HUES48 (cell line): ENCODE results near the gene AMY1B.
"Not testable (repeated sequence)": the region's sequence is repeated elsewhere in the genome, so short reads cannot be mapped to it uniquely, and the experiment has no call there.

ENCODE experiments used
- H3K27ac ChIP-seq: one replicate; pipeline ENCODE4 v1.7.0; 2013; ENCODE audit warnings: low read depth, low read length, inconsistent platforms
- H3K27me3 ChIP-seq: 2 replicates; pipeline ENCODE4 v1.6.1; 2013; ENCODE audit warnings: mild to moderate bottlenecking, low read length; ENCODE audit not compliant: control insufficient read depth, insufficient read depth
- H3K36me3 ChIP-seq: 2 replicates; pipeline ENCODE4 v1.6.1; 2013; ENCODE audit warnings: low read length; ENCODE audit not compliant: control insufficient read depth, insufficient read depth
- H3K4me1 ChIP-seq: 2 replicates; pipeline ENCODE4 v1.6.1; 2013; ENCODE audit warnings: mild to moderate bottlenecking, low read length; ENCODE audit not compliant: control insufficient read depth, insufficient read depth
- H3K4me3 ChIP-seq: 2 replicates; pipeline ENCODE4 v1.5.1; 2013; ENCODE audit warnings: mild to moderate bottlenecking, low read depth, low read length
- H3K9ac ChIP-seq: 2 replicates; pipeline ENCODE4 v1.6.1; 2013; ENCODE audit warnings: mild to moderate bottlenecking, low read depth, low read length, moderate library complexity
- H3K9me3 ChIP-seq: 2 replicates; pipeline ENCODE4 v1.6.1; 2013; ENCODE audit warnings: low read length; ENCODE audit not compliant: control insufficient read depth, insufficient read depth

Gene AMY1B

GRCh38 chr1:103696110-103696509, at the start of gene AMY1B:
Gene AMY1B, minus strand, starts transcription at chr1:103696210. Its CDS starts 571 bp downstream, at chr1:103695639.
- H3K4me3 ChIP-seq, H3K36me3 ChIP-seq, H3K9me3 ChIP-seq, H3K9ac ChIP-seq, H3K27me3 ChIP-seq, H3K27ac ChIP-seq, H3K4me1 ChIP-seq: not testable (repeated sequence)

DNA sequence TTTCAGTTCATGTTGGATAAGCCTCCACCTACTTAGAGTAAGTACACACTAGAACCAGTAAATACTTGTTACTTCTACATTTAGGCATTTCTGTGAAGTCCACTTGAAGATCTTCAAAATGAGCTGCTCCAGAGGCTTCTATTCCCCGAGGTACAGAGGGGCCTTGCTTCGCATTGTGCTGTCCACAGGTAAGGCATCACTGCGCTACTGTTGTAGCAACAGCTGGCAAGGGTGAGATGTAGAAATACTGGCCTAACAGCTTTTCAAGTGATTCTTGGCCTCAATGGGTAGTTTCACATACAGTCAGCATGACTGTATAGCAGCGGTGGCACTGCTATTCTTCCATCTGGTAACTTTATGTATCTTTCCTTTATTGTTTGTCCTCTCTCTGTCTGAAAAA, 49.0 kb upstream of the AMY1B start:
- H3K27ac ChIP-seq, H3K27me3 ChIP-seq, H3K4me3 ChIP-seq, H3K4me1 ChIP-seq, H3K36me3 ChIP-seq, H3K9me3 ChIP-seq, H3K9ac ChIP-seq: not testable (repeated sequence)

DNA sequence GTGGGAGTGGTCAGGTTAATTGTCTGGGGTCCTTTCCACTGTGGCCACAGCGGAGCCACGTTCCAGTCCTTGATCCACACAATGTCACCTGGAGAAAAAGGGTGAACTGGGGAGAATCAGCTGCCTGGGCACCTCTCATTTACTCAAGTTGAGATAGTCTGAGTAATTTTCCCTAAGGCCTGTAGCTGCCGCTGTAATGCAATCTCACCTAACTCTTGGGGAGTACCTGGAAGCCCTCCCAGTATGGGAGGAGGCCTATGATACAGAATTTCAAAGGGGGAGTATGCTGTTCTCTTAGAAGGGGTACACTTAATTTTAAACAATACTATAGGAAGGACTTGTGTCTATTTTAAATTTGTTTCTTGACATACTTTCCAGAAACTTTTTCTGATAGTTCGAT, 48.4 kb upstream of the AMY1B start:
- H3K36me3 ChIP-seq, H3K9ac ChIP-seq, H3K27ac ChIP-seq, H3K27me3 ChIP-seq, H3K4me3 ChIP-seq, H3K4me1 ChIP-seq, H3K9me3 ChIP-seq: not testable (repeated sequence)

DNA sequence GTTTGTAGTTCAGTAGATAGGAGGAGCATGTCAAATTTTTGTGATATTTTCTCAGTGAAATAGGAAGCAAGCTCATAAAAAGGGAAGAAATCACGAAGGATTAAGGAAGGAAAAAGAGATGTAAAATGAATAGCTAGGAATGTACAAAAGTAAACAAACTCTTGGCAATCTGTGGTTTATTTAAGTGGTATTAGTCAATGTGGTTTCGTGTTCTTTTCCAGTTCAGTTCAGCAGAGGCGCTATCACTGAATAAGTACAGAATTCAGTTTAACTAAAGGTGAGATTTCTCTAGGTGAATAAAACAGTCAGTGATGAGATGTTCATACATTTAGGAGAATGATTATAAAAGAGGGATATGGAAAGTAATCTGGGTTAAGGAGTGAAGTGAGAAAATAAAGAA, 42.0 kb upstream of the AMY1B start:
- H3K36me3 ChIP-seq, H3K9ac ChIP-seq, H3K27me3 ChIP-seq: not testable (repeated sequence)

GRCh38 chr1:103735334-103735733, 39.3 kb upstream of the AMY1B start:
- not testable (repeated sequence) for H3K36me3 ChIP-seq, H3K4me1 ChIP-seq, H3K9ac ChIP-seq, H3K27me3 ChIP-seq, H3K27ac ChIP-seq, H3K4me3 ChIP-seq, H3K9me3 ChIP-seq

More for the DNA sequence above, 42.0 kb upstream of the AMY1B start:
- not testable (repeated sequence) for H3K4me3 ChIP-seq, H3K27ac ChIP-seq, H3K9me3 ChIP-seq, H3K4me1 ChIP-seq

- not testable (repeated sequence) for H3K27ac ChIP-seq, H3K9ac ChIP-seq, H3K27me3 ChIP-seq, H3K4me1 ChIP-seq, H3K36me3 ChIP-seq, H3K4me3 ChIP-seq, H3K9me3 ChIP-seq
Measured at GRCh38 chr1:103721473-103721872, 25.5 kb upstream of the AMY1B start.

GRCh38 chr1:103717404-103717803, 21.4 kb upstream of the AMY1B start:
- H3K9me3 ChIP-seq, H3K27me3 ChIP-seq, H3K4me1 ChIP-seq, H3K36me3 ChIP-seq, H3K4me3 ChIP-seq, H3K9ac ChIP-seq, H3K27ac ChIP-seq: not testable (repeated sequence)

GRCh38 chr1:103710381-103710780, 14.4 kb upstream of the AMY1B start:
- not testable (repeated sequence) for H3K36me3 ChIP-seq, H3K27ac ChIP-seq, H3K9ac ChIP-seq, H3K27me3 ChIP-seq, H3K4me3 ChIP-seq, H3K9me3 ChIP-seq, H3K4me1 ChIP-seq

- H3K27ac ChIP-seq, H3K9ac ChIP-seq: not testable (repeated sequence)
Measured at GRCh38 chr1:103707670-103708069, 11.7 kb upstream of the AMY1B start.

DNA sequence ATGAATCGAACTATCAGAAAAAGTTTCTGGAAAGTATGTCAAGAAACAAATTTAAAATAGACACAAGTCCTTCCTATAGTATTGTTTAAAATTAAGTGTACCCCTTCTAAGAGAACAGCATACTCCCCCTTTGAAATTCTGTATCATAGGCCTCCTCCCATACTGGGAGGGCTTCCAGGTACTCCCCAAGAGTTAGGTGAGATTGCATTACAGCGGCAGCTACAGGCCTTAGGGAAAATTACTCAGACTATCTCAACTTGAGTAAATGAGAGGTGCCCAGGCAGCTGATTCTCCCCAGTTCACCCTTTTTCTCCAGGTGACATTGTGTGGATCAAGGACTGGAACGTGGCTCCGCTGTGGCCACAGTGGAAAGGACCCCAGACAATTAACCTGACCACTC, 5.2 kb upstream of the AMY1B start:
- not testable (repeated sequence) for H3K4me1 ChIP-seq, H3K27me3 ChIP-seq, H3K36me3 ChIP-seq, H3K27ac ChIP-seq, H3K4me3 ChIP-seq, H3K9ac ChIP-seq, H3K9me3 ChIP-seq

More at GRCh38 chr1:103707670-103708069, 11.7 kb upstream of the AMY1B start:
- not testable (repeated sequence) for H3K4me3 ChIP-seq, H3K36me3 ChIP-seq, H3K4me1 ChIP-seq, H3K27me3 ChIP-seq, H3K9me3 ChIP-seq

DNA sequence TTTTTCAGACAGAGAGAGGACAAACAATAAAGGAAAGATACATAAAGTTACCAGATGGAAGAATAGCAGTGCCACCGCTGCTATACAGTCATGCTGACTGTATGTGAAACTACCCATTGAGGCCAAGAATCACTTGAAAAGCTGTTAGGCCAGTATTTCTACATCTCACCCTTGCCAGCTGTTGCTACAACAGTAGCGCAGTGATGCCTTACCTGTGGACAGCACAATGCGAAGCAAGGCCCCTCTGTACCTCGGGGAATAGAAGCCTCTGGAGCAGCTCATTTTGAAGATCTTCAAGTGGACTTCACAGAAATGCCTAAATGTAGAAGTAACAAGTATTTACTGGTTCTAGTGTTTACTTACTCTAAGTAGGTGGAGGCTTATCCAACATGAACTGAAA, 4.7 kb upstream of the AMY1B start:
- not testable (repeated sequence) for H3K36me3 ChIP-seq, H3K4me1 ChIP-seq, H3K4me3 ChIP-seq, H3K9me3 ChIP-seq, H3K27ac ChIP-seq, H3K27me3 ChIP-seq, H3K9ac ChIP-seq

DNA sequence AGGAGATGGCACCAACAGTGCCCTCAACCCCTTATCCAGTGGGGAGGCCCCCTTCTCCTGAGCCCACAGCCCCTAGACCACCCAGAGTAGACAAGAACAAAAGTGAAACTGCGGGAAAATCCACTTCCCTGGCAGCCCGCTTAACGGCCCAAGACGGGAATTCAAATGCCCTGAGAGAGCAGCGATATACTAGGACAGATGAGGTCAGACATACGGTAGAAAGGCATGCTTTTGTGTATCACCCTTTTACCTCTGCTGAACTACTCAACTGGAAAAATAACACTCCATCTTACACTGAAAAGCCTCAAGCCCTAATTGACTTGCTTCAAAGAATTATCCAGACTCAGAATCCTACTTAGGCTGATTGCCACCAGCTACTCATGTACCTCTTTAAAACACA, 1.4 kb upstream of the AMY1B start:
- H3K4me3 ChIP-seq, H3K4me1 ChIP-seq, H3K36me3 ChIP-seq, H3K9ac ChIP-seq, H3K9me3 ChIP-seq, H3K27ac ChIP-seq, H3K27me3 ChIP-seq: not testable (repeated sequence)
